GM23248 (cell line): ENCODE data around the gene COL27A1. TPM values are rescaled to one million over a fixed set of nuclear protein-coding genes. Genes with fewer than 3 reads are reported as not detected.

ENCODE experiments used
- DNase-seq: peaks from one replicate; pipeline ENCODE4 v3.0.0-alpha.2; 2015
- H2AFZ ChIP-seq: fragments of 200-600 bp; sonication (generic); 2 replicates; pipeline ENCODE4 v1.6.1; 2016; ENCODE audit warnings: antibody characterized with exemption
- H3F3A ChIP-seq: fragments of 200-600 bp; sonication (generic); 2 replicates; pipeline ENCODE4 v1.6.1; 2016; ENCODE audit warnings: mild to moderate bottlenecking, antibody characterized with exemption, mixed run types; ENCODE audit not compliant: insufficient read depth
- H3K27ac ChIP-seq: fragments of 200-600 bp; sonication (generic); 2 replicates; pipeline ENCODE4 v1.5.1; 2016; ENCODE audit warnings: mild to moderate bottlenecking
- H3K27me3 ChIP-seq: fragments of 200-600 bp; sonication (generic); replicated peaks from 2 replicates; pipeline ENCODE4 v1.6.1; 2016; ENCODE audit warnings: mild to moderate bottlenecking; ENCODE audit not compliant: insufficient read depth
- H3K36me3 ChIP-seq: fragments of 200-600 bp; sonication (generic); 2 replicates; pipeline ENCODE4 v1.6.1; 2016; ENCODE audit warnings: low read depth, mild to moderate bottlenecking
- H3K4me1 ChIP-seq: fragments of 200-600 bp; sonication (generic); 2 replicates; pipeline ENCODE4 v1.6.1; 2016; ENCODE audit warnings: mild to moderate bottlenecking; ENCODE audit not compliant: insufficient read depth
- H3K4me2 ChIP-seq: fragments of 200-600 bp; sonication (generic); one replicate; pipeline ENCODE4 v1.6.1; 2016; ENCODE audit warnings: mild to moderate bottlenecking; ENCODE audit not compliant: unreplicated experiment
- H3K4me3 ChIP-seq: fragments of 200-600 bp; sonication (generic); 2 replicates; pipeline ENCODE4 v1.5.1; 2016; ENCODE audit warnings: mild to moderate bottlenecking
- H3K79me2 ChIP-seq: fragments of 200-600 bp; sonication (generic); 2 replicates; pipeline ENCODE4 v1.6.1; 2016; ENCODE audit warnings: mild to moderate bottlenecking; ENCODE audit not compliant: insufficient read depth
- H3K9ac ChIP-seq: fragments of 200-600 bp; sonication (generic); 2 replicates; pipeline ENCODE4 v1.6.1; 2016; ENCODE audit warnings: mild to moderate bottlenecking
- H3K9me2 ChIP-seq: fragments of 200-600 bp; sonication (generic); 2 replicates; pipeline ENCODE4 v1.6.1; 2016; ENCODE audit warnings: mixed run types, mild to moderate bottlenecking, moderate library complexity; ENCODE audit not compliant: insufficient read depth
- H3K9me3 ChIP-seq: fragments of 200-600 bp; sonication (generic); one replicate; pipeline ENCODE4 v1.6.1; 2017; ENCODE audit warnings: low read depth
- H4K20me1 ChIP-seq: fragments of 200-600 bp; sonication (generic); 2 replicates; pipeline ENCODE4 v1.6.0; 2016; ENCODE audit not compliant: insufficient read depth
- EZH2 ChIP-seq: fragments of 200-600 bp; sonication (generic); IDR thresholded peaks from 2 replicates; pipeline ENCODE4 v1.6.1; 2018; ENCODE audit warnings: antibody characterized with exemption, mild to moderate bottlenecking; ENCODE audit not compliant: insufficient read depth, poor library complexity, severe bottlenecking
- EZH2phosphoT487 ChIP-seq: fragments of 200-600 bp; sonication (generic); IDR thresholded peaks from 2 replicates; pipeline ENCODE4 v1.6.1; 2018; ENCODE audit warnings: antibody characterized with exemption, moderate library complexity, mild to moderate bottlenecking, low read depth; ENCODE audit not compliant: insufficient read depth
- WGBS, 2 experiments: methylation state at CpG; one replicate each; pipeline ENCODE4 v1.1.6; 2015 to 2017; ENCODE audit warnings: low lambda C conversion rate in 2 of 2, low coverage in 1 of 2; ENCODE audit errors: missing lambda C conversion rate in 2 of 2; 5-methylcytosine and 5-hydroxymethylcytosine counted together
- in situ Hi-C: fragments of 300-500 bp; cut with MboI; formaldehyde crosslinking; loops from 2 replicates; pipeline ENCODE4 v1.15.0; 2020
- polyA plus RNA-seq: library from polyadenylated mRNA; unstranded; fragments of >200 nt; fragmentation: Nextera tagmentation; extraction: Ambion mirVana; gene quantifications from 2 replicates; pipeline ENCODE4 v1.2.1, GENCODE V29; 2016
- total RNA-seq: library from RNA; depleted of rRNA; stranded (reverse); fragments of >200 nt; shearing (Covaris generic); gene quantifications from 2 replicates; pipeline ENCODE4 v1.2.3, GENCODE V29; 2014

Gene COL27A1
- total and polyA plus RNA-seq, 2 experiments from 2014 or later = 1.6 to 2.3 TPM

- Histone ChIP-seq H3K4me1 (peaks cover 9% of the 10 kb centered on the region), H3K4me3 (no peak overlapping the region), H3F3A (peaks cover 10% of the 10 kb centered on the region), H3K4me2 (no peak overlapping the region), H3K9me3 (no peaks in the 10 kb centered on the region), H3K9me2 (no peaks in the 10 kb centered on the region), H3K27ac (no peak overlapping the region), H3K36me3 (no peaks in the 10 kb centered on the region), H2AFZ (no peak overlapping the region), H3K27me3 (no peaks in the 10 kb centered on the region), H3K9ac (no peak overlapping the region), H3K79me2 (no peaks in the 10 kb centered on the region), H4K20me1 (no peaks in the 10 kb centered on the region)
- no peak for TF ChIP-seq EZH2
- TF ChIP-seq EZH2phosphoT487 = no peak
- 96 to 97% methylated on average over 11 of the region's 11 CpGs for WGBS, 2 experiments
- DNase-seq = peak; percentile 35
- in situ Hi-C loops = no loop called here
Observed at GRCh38 chr9:114218264-114219120, 63.2 kb downstream of the COL27A1 start.

GRCh38 chr9:114220061-114220541 is 64.8 kb downstream of the COL27A1 start:
- H2AFZ ChIP-seq = no peak overlapping the region
- no peaks in the 10 kb centered on the region for H3K36me3 ChIP-seq
- no peak for TF ChIP-seq EZH2phosphoT487
- TF ChIP-seq EZH2 = no peak
- peaks cover 19% of the 10 kb centered on the region for H3F3A ChIP-seq
- no peaks in the 10 kb centered on the region for H3K9me3 ChIP-seq
- H3K9me2 ChIP-seq = no peaks in the 10 kb centered on the region
- no peak for DNase-seq
- no peak overlapping the region for H3K9ac ChIP-seq
- WGBS, 2 experiments = 93 to 94% methylated on average over 8 of the region's 8 CpGs
- H3K4me2 ChIP-seq = no peak overlapping the region
- no peak overlapping the region for H3K27ac ChIP-seq
- H4K20me1 ChIP-seq = no peaks in the 10 kb centered on the region
- in situ Hi-C loops = no loop called here
- peaks cover 16% of the 10 kb centered on the region for H3K4me1 ChIP-seq
- H3K79me2 ChIP-seq = no peaks in the 10 kb centered on the region
- H3K4me3 ChIP-seq = no peak overlapping the region
- H3K27me3 ChIP-seq = no peaks in the 10 kb centered on the region

- Histone ChIP-seq H3K36me3 (no peaks in the 10 kb centered on the region), H3K27ac (no peak overlapping the region), H3K4me2 (no peak overlapping the region), H3K9me2 (no peaks in the 10 kb centered on the region), H2AFZ (no peak overlapping the region), H4K20me1 (no peaks in the 10 kb centered on the region), H3K4me3 (no peak overlapping the region), H3K9me3 (no peaks in the 10 kb centered on the region), H3K9ac (no peak overlapping the region), H3K4me1 (peaks cover 28% of the 10 kb centered on the region), H3K79me2 (no peaks in the 10 kb centered on the region), H3F3A (peaks cover 29% of the 10 kb centered on the region), H3K27me3 (no peaks in the 10 kb centered on the region)
- 91 to 97% methylated on average over 10 of the region's 10 CpGs for WGBS, 2 experiments
- DNase-seq = no peak
- no peak for TF ChIP-seq EZH2
- no peak for TF ChIP-seq EZH2phosphoT487
- in situ Hi-C loops = no loop called here
Observed at GRCh38 chr9:114221706-114222465, 66.5 kb downstream of the COL27A1 start.

- in situ Hi-C loops = no loop called here
- Histone ChIP-seq H3K27me3 (no peaks in the 10 kb centered on the region), H3K36me3 (no peaks in the 10 kb centered on the region), H3K9ac (no peak overlapping the region), H3K4me2 (peak overlapping the region; percentile 73), H2AFZ (no peak overlapping the region), H3K4me1 (peaks cover 28% of the 10 kb centered on the region), H3F3A (peaks cover 29% of the 10 kb centered on the region), H3K27ac (peak overlapping the region; percentile 69), H4K20me1 (no peaks in the 10 kb centered on the region), H3K4me3 (no peak overlapping the region), H3K9me3 (no peaks in the 10 kb centered on the region), H3K79me2 (no peaks in the 10 kb centered on the region), H3K9me2 (no peaks in the 10 kb centered on the region)
- DNase-seq = peak; percentile 80
- WGBS, 2 experiments = 65 to 78% methylated on average over 4 of the region's 4 CpGs
- TF ChIP-seq EZH2 (no peak), EZH2phosphoT487 (no peak)
Observed at GRCh38 chr9:114223564-114224246, 68.4 kb downstream of the COL27A1 start.
